K562 (cell line): Measurements from ENCODE around the gene TRMT44. TPM values are rescaled to one million over a fixed set of nuclear protein-coding genes. Genes with fewer than 3 reads are reported as not detected.

Source experiments
- BHLHE40 ChIP-seq: IDR thresholded peaks from 2 replicates; pipeline ENCODE4 v1.6.1; 2011; ENCODE audit warnings: low read length, improper control_type of control experiment
- BRD9 ChIP-seq: fragments of 450-650 bp; IDR thresholded peaks from 2 replicates; pipeline ENCODE4 v1.6.1; 2018; ENCODE audit warnings: low read depth; ENCODE audit not compliant: partially characterized antibody
- CCNT2 ChIP-seq: IDR thresholded peaks from 2 replicates; pipeline ENCODE4 v1.6.1; 2011; ENCODE audit warnings: borderline replicate concordance, low read depth, mild to moderate bottlenecking, moderate library complexity, mixed read lengths, low read length; ENCODE audit not compliant: insufficient read length; ENCODE audit errors: extremely low read depth
- EP400 ChIP-seq: fragments of 450-650 bp; IDR thresholded peaks from 2 replicates; pipeline ENCODE4 v1.6.1; 2017; ENCODE audit warnings: antibody characterized with exemption, mild to moderate bottlenecking, moderate library complexity
- HDAC3 ChIP-seq: fragments of 450-650 bp; IDR thresholded peaks from 2 replicates; pipeline ENCODE4 v1.6.1; 2018; ENCODE audit warnings: borderline replicate concordance, mild to moderate bottlenecking, moderate library complexity; ENCODE audit not compliant: partially characterized antibody
- MECOM ChIP-seq: fragments of 250-450 bp; sonication (Bioruptor Pico); IDR thresholded peaks from 2 replicates; pipeline ENCODE4 v1.8.0; 2022; ENCODE audit warnings: inconsistent platforms
- PPARD ChIP-seq: fragments of 250-450 bp; sonication (Bioruptor Pico); IDR thresholded peaks from 2 replicates; pipeline ENCODE4 v1.8.0; 2022; ENCODE audit warnings: inconsistent platforms, mild to moderate bottlenecking, moderate library complexity
- RBM15 ChIP-seq: fragments of 200-400 bp; formaldehyde crosslinking; IDR thresholded peaks from 2 replicates; pipeline ENCODE4 v1.6.1; 2018; ENCODE audit warnings: mild to moderate bottlenecking, low read length, moderate library complexity; ENCODE audit not compliant: insufficient read depth
- SIN3B ChIP-seq: fragments of 450-650 bp; IDR thresholded peaks from 2 replicates; pipeline ENCODE4 v1.6.1; 2017; ENCODE audit warnings: low read depth, mild to moderate bottlenecking, moderate library complexity
- SMARCA4 ChIP-seq: fragments of 450-650 bp; IDR thresholded peaks from 2 replicates; pipeline ENCODE4 v1.6.1; 2016
- TEAD4 ChIP-seq, 2 experiments: sonication (generic) in 1 of 2; formaldehyde crosslinking in 1 of 2; IDR thresholded peaks; 2 replicates each; pipeline versions ENCODE4 v1.6.1 to v1.8.0; 2012 to 2022; ENCODE audit warnings: borderline replicate concordance in 1 of 2, inconsistent platforms in 1 of 2, low read length in 1 of 2, mild to moderate bottlenecking in 1 of 2, missing genetic modification reagents in 1 of 2
- ZC3H4 ChIP-seq: sonication (generic); formaldehyde crosslinking; IDR thresholded peaks from 2 replicates; pipeline ENCODE4 v1.9.0; 2021; ENCODE audit warnings: missing genetic modification reagents, borderline replicate concordance
- polyA plus RNA-seq, 8 experiments: library from polyadenylated mRNA; depleted of rRNA in 4 of 8; stranded (reverse) in 5 of 8; unstranded in 3 of 8; fragments of >200 nt; fragmentation: Nextera tagmentation in 2 of 8; fragmentation: Illumina TruSeq in 1 of 8; extraction: Ambion mirVana in 2 of 8; extraction: Trizol in 1 of 8; gene quantifications; 2 replicates each; pipeline versions ENCODE4 v1.2.1 to v1.2.3, GENCODE V29; 2011 to 2014; ENCODE audit warnings: inconsistent platforms in 1 of 8, missing spikeins in 1 of 8
- total RNA-seq, 7 experiments: library from RNA; depleted of rRNA in 6 of 7; stranded (reverse); fragments of >200 nt in 6 of 7; fragmentation: Illumina TruSeq in 2 of 7; extraction: Trizol in 2 of 7; gene quantifications; 2 replicates each; pipeline versions ENCODE4 v1.2.1 to v1.2.3, GENCODE V29; 2011 to 2021; ENCODE audit warnings: low replicate concordance in 1 of 7
- TF ChIP-seq, protein P1 (sequence below): sonication (generic); formaldehyde crosslinking; IDR thresholded peaks from 2 replicates; pipeline ENCODE4 v1.8.0; 2022; ENCODE audit warnings: mild to moderate bottlenecking, missing genetic modification reagents
- TF ChIP-seq, protein P2 (sequence below): fragments of 250-450 bp; sonication (Bioruptor Pico); IDR thresholded peaks from 2 replicates; pipeline ENCODE4 v1.8.0; 2022; ENCODE audit warnings: inconsistent platforms, mild to moderate bottlenecking, moderate library complexity, borderline replicate concordance
- TF ChIP-seq, protein P3 (sequence below): fragments of 250-450 bp; sonication (Bioruptor Pico); IDR thresholded peaks from 2 replicates; pipeline ENCODE4 v1.4.0; 2020; ENCODE audit warnings: borderline replicate concordance
- TF ChIP-seq, protein P4 (sequence below), 2 experiments: fragments of 450-650 bp in 1 of 2; sonication (generic) in 1 of 2; formaldehyde crosslinking in 1 of 2; IDR thresholded peaks in 1 of 2; conservative IDR thresholded peaks in 1 of 2; 2 replicates each; pipeline versions ENCODE4 v1.6.1 to v1.8.1; 2016 to 2023; ENCODE audit warnings: mild to moderate bottlenecking in 2 of 2, moderate library complexity in 2 of 2, inconsistent platforms in 1 of 2, missing genetic modification reagents in 1 of 2
- TF ChIP-seq, protein P5 (sequence below), 2 experiments: fragments of 450-650 bp; IDR thresholded peaks; 2 replicates each; pipeline ENCODE4 v1.6.1; 2016

The TRMT44 gene
- total and polyA plus RNA-seq, 9 of the 15 experiments (the other 6 are each of a cell fraction or from before 2014, with no cell fraction given), result 1.2 to 18.6 (median 10.0) TPM

DNA sequence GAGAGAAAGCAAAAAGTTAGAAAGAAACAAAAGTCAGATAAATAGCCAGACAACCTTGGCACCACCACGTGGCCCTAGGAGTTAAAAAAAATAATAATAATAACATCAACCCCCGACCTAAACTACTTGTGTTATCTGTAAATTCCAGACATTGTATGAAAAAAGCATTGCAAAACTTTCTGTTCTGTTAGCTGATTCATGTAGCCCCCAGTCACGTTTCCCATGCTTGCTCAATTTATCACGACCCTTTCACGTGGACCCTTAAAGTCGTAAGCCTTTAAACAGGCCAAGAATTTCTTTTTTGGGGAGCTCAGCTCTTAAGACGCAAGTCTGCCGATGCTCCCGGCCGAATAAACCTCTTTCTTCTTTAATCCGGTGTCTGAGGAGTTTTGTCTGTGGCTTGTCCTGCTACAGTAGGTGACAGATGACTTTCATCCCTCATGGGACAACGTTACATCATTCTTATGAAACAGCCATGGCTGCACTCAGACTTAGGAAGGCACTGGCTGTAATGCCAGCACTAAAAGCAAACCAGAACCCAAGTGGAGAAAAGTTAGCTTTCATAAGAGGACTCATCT lies 574 bp upstream of the TRMT44 start (continued):
- TF ChIP-seq, protein P1, sequence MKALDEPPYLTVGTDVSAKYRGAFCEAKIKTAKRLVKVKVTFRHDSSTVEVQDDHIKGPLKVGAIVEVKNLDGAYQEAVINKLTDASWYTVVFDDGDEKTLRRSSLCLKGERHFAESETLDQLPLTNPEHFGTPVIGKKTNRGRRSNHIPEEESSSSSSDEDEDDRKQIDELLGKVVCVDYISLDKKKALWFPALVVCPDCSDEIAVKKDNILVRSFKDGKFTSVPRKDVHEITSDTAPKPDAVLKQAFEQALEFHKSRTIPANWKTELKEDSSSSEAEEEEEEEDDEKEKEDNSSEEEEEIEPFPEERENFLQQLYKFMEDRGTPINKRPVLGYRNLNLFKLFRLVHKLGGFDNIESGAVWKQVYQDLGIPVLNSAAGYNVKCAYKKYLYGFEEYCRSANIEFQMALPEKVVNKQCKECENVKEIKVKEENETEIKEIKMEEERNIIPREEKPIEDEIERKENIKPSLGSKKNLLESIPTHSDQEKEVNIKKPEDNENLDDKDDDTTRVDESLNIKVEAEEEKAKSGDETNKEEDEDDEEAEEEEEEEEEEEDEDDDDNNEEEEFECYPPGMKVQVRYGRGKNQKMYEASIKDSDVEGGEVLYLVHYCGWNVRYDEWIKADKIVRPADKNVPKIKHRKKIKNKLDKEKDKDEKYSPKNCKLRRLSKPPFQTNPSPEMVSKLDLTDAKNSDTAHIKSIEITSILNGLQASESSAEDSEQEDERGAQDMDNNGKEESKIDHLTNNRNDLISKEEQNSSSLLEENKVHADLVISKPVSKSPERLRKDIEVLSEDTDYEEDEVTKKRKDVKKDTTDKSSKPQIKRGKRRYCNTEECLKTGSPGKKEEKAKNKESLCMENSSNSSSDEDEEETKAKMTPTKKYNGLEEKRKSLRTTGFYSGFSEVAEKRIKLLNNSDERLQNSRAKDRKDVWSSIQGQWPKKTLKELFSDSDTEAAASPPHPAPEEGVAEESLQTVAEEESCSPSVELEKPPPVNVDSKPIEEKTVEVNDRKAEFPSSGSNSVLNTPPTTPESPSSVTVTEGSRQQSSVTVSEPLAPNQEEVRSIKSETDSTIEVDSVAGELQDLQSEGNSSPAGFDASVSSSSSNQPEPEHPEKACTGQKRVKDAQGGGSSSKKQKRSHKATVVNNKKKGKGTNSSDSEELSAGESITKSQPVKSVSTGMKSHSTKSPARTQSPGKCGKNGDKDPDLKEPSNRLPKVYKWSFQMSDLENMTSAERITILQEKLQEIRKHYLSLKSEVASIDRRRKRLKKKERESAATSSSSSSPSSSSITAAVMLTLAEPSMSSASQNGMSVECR, result no peak
- TF ChIP-seq BHLHE40 (peak; percentile 31; the same call in 1 of the 2 replicates), SMARCA4 (no peak), EP400 (peak; percentile 88), RBM15 (no peak), ZC3H4 (CRISPR knock-in tag) (no peak), HDAC3 (no peak), TEAD4 (IDR thresholded peaks at IDR 0.05; ENCODE audit: low read length) (no peak; the same call in 1 of the 2 replicates), TEAD4 (CRISPR knock-in tag; IDR thresholded peaks at IDR 0.05; ENCODE audit: borderline replicate concordance) (no peak), MECOM (CRISPR knock-in tag) (no peak), SIN3B (no peak), PPARD (CRISPR knock-in tag) (no peak), CCNT2 (no peak), BRD9 (peak; percentile 30)
- TF ChIP-seq, protein P2, sequence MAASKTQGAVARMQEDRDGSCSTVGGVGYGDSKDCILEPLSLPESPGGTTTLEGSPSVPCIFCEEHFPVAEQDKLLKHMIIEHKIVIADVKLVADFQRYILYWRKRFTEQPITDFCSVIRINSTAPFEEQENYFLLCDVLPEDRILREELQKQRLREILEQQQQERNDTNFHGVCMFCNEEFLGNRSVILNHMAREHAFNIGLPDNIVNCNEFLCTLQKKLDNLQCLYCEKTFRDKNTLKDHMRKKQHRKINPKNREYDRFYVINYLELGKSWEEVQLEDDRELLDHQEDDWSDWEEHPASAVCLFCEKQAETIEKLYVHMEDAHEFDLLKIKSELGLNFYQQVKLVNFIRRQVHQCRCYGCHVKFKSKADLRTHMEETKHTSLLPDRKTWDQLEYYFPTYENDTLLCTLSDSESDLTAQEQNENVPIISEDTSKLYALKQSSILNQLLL, result no peak
- TF ChIP-seq, protein P3, sequence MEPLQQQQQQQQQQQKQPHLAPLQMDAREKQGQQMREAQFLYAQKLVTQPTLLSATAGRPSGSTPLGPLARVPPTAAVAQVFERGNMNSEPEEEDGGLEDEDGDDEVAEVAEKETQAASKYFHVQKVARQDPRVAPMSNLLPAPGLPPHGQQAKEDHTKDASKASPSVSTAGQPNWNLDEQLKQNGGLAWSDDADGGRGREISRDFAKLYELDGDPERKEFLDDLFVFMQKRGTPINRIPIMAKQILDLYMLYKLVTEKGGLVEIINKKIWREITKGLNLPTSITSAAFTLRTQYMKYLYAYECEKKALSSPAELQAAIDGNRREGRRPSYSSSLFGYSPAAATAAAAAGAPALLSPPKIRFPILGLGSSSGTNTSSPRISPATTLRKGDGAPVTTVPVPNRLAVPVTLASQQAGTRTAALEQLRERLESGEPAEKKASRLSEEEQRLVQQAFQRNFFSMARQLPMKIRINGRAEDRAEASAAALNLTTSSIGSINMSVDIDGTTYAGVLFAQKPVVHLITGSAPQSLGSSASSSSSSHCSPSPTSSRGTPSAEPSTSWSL, result no peak
- TF ChIP-seq, protein P4, sequence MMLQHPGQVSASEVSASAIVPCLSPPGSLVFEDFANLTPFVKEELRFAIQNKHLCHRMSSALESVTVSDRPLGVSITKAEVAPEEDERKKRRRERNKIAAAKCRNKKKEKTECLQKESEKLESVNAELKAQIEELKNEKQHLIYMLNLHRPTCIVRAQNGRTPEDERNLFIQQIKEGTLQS (IDR thresholded peaks at IDR 0.05), result peak; percentile 87
- TF ChIP-seq, protein P4 (CRISPR knock-in tag; conservative IDR thresholded peaks at IDR 0.05), result peak; percentile 55; the same call in 1 of the 2 replicates
- TF ChIP-seq, protein P5, sequence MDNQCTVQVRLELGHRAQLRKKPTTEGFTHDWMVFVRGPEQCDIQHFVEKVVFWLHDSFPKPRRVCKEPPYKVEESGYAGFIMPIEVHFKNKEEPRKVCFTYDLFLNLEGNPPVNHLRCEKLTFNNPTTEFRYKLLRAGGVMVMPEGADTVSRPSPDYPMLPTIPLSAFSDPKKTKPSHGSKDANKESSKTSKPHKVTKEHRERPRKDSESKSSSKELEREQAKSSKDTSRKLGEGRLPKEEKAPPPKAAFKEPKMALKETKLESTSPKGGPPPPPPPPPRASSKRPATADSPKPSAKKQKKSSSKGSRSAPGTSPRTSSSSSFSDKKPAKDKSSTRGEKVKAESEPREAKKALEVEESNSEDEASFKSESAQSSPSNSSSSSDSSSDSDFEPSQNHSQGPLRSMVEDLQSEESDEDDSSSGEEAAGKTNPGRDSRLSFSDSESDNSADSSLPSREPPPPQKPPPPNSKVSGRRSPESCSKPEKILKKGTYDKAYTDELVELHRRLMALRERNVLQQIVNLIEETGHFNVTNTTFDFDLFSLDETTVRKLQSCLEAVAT (IDR thresholded peaks at IDR 0.05), result 0 out of 4 replicates have a peak, but pooled peaks of 1 of the 2 experiments have one; percentile 18
